ENCODE results near the gene GNG12.
"Not testable (repeated sequence)": the region's sequence is repeated elsewhere in the genome, so short reads cannot be mapped to it uniquely, and the experiment has no call there.

The GNG12 gene

DNA sequence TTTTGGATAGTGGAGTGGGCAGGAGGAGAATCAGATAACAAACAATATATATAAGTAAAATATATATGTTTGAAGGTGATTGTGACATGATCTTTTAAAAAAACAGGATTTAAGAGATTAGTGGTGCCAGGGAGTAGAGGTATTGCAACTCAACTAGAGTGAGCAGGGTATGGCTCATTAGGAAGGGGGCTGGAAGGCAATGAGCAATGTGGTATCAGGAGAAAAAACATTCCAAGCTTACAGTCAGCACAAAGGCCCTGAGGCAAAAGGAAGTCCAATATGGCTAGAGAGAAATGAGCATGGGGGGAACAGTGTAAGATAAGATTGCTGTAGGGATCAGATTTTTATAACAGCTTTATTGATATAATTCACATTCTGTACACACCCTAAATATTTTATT, 153.6 kb downstream of the GNG12 start:
- DNase-seq (ENCODE audit: low read depth), result no peak

DNA sequence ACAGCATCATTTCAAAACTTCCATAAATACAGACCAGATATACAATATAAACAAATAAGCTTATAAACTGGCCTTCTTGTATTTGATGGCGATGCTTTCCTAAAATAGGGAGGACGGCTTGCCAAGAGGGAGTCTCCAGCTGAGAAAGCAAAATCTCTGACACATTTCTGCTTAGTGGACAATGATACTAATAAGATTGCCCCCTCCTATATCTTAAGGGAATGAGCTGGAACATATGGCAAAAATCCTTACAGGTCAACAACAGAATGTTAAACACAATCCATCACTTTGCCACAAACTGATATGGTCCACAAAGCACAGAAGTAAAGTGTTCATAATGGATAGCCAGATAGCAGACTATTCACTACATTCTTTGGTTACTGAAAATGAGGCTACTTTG, 155.3 kb downstream of the GNG12 start:
- no peak for DNase-seq (ENCODE audit: low read depth)

DNA sequence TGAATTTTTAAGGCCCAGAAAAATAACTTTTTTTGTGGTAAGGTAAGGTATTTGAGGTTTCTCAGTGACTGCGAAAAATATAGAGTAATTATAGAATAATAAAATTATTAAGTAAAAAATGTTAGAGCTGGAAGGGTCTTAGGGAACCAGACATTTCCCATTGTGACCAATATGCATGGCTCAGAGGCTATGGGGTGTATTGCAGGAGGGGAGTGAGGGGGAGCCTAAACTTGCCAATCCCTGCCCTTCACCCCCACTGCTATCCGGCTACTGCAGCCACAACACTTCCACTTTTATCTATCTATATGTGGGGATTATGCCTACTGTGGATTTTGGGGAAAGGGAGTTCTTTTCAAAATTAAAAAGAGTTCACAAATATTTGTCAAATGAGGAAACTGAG, 155.9 kb downstream of the GNG12 start:
- no peak for DNase-seq (ENCODE audit: low read depth)

DNA sequence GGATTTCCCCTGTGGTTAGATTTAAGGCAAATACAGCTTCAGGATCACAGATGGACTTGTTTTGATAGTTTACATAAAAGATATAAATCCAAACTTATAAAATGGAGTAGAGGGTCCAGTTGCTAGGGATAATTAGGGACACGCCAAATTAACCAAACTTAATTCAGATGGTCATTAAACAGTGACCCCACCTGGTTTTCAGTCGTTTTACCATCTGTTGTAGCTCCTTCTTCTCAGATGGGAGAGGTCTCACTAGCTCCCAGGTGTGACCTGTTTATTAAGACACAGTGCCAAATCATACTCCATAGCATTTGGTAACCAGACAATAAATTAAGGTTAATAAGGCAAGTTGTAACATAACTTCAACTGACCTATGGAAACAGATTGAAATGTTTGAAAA, 156.3 kb downstream of the GNG12 start:
- DNase-seq (ENCODE audit: low read depth), result no peak

DNA sequence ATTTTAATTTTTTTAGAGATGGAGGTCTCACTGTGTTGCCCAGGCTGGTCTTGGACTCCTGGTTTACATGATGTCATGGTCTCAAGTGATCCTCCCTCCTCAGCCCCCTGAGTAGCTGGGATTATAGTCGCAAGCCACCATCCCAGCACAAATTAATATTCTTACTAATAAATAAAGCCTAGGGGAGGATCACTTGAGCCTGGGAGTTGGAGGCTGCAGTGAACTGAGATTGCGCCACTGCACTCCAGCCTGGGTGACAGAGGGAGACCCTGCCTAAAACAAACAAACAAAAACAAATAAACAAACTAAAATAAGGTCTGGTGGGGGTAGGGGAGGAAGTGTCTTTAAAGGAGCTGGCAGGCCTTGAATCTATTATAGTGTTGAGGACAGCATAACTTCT, 157.0 kb downstream of the GNG12 start:
- no peak for DNase-seq (ENCODE audit: low read depth)

DNA sequence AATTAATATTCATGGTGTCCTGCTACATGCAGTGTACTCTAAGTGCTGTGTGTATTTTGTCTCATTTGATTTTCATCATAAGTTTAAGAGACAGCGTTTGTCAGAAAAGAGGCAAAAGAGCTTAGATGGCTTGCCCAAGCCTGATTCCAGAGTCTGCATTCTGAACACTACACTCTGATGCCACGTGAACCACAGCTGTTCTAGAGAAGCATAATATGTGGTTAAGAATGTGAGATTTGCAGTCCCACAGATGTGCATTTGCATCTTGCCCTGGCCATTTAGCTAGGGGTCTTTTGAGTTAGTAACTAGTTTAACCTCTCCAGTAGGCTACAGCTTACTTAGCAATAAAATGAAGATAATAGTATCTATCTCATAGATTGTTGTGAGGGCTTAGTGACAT, 157.5 kb downstream of the GNG12 start:
- no peak for DNase-seq (ENCODE audit: low read depth)

DNA sequence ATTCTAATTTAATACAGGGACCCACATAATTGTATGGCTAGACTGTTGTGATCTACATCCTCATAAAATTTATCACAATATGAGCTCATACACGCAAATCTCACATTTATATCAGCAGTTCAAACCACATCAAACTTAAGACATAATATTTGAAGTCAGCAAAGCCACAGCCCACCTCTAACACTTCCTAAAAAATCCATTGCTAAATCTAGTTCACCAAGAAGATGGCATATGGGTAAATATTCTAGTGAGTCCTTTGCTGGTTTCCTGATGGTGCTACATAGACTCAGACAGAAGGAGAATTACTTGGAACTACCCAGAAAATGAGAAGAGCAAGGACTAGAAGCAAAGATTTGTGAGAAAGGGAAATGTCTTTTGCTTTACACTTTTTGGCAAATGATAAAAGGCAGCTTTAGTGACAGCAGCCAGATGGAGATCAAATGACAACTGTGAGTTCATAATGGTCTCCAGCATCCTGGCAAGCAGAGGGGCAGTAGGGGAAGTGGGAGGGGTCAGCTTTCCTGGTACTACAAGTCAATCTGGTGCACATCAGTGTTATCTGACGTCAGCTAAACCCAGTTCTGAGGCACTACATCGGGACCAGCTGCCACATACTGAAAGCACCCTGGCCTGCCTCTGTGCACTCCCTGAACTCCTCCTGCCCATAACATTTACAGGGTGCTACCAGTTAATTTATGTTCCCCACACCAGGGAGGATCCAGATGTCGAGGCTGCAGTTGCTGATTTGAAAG, 158.8 kb downstream of the GNG12 start:
- DNase-seq (ENCODE audit: low read depth), result no peak

DNA sequence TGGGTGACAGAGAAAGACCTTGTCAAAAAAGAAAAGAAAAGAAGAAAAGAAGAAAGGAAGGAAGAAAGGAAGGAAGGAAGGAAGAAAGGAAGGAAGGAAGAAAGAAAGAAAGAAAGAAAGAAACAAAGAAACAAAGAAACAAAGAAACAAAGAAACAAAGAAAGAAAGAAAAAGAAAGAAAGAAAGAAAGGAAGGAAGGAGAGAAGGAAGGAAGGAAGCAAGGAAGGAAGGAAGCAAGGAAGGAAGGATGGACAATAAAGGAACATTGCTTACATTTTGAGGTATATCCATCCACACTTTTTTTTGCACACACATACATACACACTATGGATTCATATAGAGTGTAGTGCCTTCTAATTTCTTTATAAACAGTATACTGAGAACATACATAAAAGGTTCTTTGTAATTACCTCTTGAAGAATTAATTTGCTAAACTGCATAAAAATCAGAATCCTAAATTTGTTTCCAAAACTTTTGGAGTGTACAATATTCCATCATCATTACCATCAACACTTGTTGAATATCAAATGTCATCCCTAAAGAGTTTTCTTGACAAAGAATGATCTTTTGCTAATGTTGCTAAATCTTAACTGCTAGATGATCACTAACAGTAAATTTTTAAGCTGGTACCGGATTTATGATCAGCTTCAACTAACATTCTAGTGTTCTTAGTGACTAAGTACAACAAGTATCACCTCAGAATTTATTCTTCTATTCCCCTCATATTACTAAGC, 159.6 kb downstream of the GNG12 start:
- no peak for DNase-seq (ENCODE audit: low read depth)

DNA sequence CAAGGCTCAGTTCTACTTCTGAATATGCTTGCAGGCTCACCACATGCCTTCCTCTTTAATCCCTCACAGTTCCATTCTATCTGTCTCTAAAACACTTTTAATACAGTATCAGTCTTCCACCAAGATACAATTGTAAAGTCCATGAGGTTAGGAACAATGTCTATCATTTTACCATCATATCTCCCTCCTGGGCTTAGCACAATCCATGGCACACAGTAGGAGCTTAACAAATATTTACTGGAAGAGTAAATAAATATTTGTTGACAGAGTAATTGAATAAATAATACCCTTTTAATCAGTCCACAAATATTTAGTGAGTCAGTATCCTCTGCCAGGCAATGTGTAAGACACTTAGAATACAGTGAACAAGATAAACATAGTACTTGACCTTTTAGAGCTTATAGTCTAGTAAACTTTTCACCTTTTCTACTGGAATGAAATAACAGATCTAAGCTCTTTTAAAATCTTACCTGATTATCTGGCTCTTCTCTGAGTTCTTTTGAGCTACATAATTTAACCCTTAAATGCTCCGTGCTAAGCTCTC, 160.9 kb downstream of the GNG12 start:
- DNase-seq (ENCODE audit: low read depth), result no peak

DNA sequence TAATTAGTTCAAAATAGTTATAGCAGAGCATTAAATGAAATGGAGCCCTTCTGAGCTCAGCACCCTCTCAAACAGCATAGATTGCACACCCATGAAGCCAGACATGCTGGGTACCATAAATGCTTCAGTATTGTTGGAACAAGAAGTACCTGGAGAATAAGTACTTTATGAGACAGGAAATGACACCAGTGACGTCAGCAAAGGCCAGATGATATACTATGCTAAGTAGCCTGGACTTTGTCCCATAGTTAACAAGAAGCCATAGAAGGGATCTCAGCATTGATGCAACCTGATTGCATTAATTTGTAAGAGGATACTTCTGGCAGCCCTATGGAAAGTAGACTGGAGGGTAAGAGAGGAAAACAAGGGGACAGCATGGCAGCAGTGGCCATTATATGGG, 164.6 kb downstream of the GNG12 start:
- no peak for DNase-seq (ENCODE audit: low read depth)

DNA sequence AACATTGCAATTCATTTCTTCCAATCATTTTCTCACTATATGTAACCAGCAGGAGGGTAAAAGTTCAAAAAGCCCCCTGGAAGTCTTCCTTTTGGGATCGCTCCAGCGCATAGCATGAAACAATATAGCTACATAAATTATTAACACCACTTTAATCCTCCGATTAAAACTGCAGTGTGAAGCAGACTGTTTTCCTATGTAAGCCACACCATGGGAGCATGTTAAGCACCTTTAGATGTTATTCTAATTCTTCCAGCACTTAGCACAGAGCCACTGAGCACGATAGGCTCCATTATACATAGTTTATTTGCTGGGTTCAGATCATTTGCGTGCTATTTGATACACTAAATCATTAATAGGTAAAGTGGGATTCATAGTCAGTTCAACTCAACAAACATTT, 166.6 kb downstream of the GNG12 start:
- DNase-seq (ENCODE audit: low read depth), result no peak

DNA sequence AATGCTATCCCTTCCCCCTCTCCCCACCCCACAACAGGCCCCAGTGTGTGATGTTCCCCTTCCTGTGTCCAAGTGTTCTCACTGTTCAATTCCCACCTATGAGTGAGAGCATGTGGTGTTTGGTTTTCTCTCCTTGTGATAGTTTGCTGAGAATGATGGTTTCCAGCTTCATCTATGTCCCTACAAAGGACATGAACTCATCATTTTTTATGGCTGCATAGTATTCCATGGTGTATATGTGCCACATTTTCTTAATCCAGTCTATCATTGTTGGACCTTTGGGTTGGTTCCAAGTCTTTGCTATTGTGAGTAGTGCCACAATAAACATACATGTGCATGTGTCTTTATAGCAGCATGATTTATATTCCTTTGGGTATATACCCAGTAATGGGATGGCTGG, 168.0 kb downstream of the GNG12 start:
- DNase-seq (ENCODE audit: low read depth), result not testable (repeated sequence)

DNA sequence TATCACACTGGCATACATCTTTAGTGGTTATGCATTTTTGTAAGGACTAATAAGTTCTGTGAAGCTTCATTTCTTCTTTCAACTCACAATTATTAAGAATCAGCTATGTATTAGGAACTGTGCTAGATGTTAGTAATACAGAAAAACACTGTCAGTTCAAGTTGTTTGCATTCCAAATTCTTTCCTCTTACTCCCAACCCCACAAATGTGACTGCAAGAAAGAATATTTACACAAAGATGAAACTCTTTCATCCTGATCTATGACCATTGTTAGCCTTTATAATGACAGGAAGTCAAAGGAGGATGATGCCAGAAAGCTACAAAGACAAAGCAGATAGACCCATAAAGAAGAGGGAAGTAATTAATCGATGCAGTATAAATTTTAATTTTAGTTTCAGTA, 169.2 kb downstream of the GNG12 start:
- no peak for DNase-seq (ENCODE audit: low read depth)

DNA sequence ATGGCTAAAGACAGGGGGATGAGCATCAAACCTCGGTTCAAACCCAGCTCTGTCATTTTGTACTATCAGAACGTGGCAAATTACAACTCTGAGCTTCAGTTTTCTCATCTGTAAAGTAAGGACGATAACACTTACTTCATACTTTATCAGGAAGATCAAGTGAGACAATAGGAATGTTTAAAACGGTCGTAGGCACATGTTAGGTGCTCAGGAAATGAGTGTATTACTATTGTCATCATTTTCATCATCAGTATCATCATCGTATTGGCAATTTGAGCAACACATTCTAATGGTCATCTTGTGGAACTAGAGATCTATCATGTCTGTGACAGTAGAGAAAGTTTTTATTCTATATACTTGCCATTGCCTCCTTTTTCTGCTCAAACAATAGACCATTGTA, 170.4 kb downstream of the GNG12 start:
- DNase-seq (ENCODE audit: low read depth), result no peak

DNA sequence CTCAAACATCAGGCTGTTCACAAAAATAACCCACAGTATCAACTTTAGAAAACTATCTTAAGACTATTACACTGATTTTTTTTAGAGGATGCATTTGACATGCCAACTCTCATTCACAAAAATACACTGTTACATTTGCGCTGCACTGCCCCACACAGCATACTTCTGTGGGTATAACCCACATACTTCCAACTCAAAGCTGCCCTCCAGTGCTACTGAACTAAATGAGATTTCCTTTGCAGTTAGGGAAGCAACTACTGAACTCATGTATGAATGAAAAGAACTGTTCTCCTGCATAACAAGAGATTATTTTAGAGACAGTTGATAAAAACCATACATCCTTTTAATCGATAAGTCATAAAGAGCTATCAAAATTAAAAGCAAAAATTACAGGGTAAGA, 174.0 kb downstream of the GNG12 start:
- DNase-seq (ENCODE audit: low read depth), result no peak

DNA sequence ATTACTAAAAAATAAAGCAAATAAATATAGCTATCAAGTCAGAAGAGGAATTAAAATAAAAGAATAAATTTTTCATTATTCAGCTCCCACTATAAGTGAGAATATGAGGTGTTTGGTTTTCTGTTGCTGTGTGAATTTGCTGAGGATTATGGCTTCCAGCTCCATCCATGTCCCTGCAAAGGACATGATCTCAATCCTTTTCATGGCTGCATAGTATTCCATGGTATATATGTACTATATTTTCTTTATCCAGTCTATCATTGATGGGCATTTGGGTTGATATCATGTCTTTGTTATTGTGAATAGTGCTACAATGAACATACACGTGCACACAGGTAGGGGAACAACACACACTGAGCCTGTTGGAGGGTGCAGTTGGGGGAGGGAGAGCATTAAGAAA, 176.1 kb downstream of the GNG12 start:
- not testable (repeated sequence) for DNase-seq (ENCODE audit: low read depth)

DNA sequence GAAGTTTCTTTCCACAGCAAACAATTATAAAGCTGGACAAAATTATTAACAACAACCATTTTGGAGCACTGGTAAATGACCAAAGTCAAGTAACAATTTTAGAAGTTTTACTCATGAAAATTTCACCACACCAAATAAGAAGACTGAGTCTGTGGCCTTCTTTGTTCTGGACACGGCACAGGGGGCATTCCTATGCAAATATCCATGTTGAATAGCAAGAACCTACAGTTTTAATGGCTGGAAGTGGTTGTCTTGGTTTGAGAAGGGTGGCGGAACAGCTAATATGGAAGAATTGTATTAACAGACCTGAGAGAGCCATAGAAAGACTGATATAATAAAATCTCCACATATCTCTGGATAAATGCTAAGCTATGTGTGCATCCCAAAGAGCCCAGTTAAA, 177.7 kb downstream of the GNG12 start:
- DNase-seq (ENCODE audit: low read depth), result no peak

DNA sequence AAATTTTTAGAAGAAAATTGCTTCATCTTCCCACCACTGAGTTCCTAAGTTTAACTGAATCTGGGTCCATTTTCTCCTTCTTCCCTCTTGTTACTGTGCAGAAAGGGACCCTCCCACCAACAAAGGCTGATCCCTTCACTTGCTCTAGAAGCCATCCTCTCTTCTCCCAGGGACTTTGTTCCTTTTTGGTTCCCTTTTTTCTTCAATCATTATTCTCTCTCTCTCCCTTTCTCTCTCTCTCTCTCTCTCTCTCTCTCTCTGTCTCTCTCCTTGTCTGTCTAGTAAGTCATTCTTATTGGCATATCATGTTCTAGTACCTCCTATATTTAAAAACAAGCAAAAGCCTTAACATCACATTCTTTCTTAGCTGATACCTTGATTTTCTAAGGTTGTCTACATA, 180.0 kb downstream of the GNG12 start:
- no peak for DNase-seq (ENCODE audit: low read depth)

DNA sequence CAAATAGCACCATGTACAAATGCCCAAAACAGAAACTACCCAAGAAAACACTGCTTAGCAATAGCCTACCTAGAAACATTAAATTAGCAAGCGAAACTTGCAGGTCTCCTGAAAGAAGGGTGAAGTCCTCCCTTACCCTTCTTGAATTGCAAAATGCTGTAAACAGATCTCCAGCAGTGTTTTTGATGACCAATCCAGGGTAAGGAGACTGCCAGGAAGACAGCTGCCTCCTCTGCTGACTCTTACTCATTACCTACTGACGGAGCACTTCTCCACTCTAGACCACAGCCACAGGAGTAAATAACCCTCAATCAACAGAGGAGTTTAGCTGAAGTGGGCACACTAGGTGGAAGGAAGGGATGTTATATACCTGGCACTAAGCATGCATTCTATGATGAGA, 180.5 kb downstream of the GNG12 start:
- DNase-seq (ENCODE audit: low read depth), result no peak

All from stimulated activated CD8-positive, alpha-beta memory T cell treated with anti-CD3 and anti-CD28 coated beads, Interleukin-12 subunit alpha, Interleukin-12 subunit beta, amount 100 ng/mL, for 4 hours (primary cell).